Astrocyte of the spinal cord (primary cell): ENCODE measurements around the gene FAAP20.
"Not testable (repeated sequence)": the region's sequence is repeated elsewhere in the genome, so short reads cannot be mapped to it uniquely, and the experiment has no call there.

ENCODE experiments used
- DNase-seq: peaks from one replicate; pipeline ENCODE4 v3.0.0; 2011; ENCODE audit warnings: low read depth, low spot score
- H3K4me3 ChIP-seq: 2 replicates; pipeline ENCODE4 v1.5.1; 2011; ENCODE audit warnings: low read depth, mild to moderate bottlenecking, low read length, moderate library complexity
- in situ Hi-C: cut with HindIII; loops from 2 replicates; pipeline ENCODE4 v1.10.0; 2017; ENCODE audit warnings: low sequenced_read_pairs
- TF ChIP-seq, protein P1 (sequence below): IDR thresholded peaks from 2 replicates; pipeline ENCODE4 v1.5.1; 2012; ENCODE audit warnings: low read depth, mild to moderate bottlenecking, low read length, inconsistent platforms

The FAAP20 gene

DNA sequence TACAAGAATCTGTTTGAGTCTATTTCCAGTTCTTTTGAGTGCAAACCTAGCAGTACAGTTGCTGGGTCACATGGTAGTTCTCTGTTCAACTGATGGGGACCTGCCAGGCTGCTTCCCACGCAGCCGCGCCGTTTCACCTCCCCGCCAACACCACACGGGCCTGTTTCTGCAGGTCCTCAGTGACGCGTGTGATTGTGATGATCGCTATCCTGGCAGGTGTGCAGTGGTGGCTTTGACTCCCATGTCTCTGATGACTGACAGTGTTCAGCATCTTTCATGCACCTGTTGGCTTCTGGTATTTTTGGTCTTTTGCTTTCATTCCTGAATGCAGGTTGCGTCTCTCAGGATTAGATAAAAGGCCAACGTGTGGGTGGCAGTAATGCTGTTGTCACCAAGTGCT lies 41.6 kb downstream of the FAAP20 start:
- DNase-seq = no peak
- TF ChIP-seq, protein P1, sequence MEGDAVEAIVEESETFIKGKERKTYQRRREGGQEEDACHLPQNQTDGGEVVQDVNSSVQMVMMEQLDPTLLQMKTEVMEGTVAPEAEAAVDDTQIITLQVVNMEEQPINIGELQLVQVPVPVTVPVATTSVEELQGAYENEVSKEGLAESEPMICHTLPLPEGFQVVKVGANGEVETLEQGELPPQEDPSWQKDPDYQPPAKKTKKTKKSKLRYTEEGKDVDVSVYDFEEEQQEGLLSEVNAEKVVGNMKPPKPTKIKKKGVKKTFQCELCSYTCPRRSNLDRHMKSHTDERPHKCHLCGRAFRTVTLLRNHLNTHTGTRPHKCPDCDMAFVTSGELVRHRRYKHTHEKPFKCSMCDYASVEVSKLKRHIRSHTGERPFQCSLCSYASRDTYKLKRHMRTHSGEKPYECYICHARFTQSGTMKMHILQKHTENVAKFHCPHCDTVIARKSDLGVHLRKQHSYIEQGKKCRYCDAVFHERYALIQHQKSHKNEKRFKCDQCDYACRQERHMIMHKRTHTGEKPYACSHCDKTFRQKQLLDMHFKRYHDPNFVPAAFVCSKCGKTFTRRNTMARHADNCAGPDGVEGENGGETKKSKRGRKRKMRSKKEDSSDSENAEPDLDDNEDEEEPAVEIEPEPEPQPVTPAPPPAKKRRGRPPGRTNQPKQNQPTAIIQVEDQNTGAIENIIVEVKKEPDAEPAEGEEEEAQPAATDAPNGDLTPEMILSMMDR = no peak
- no peak overlapping the region for H3K4me3 ChIP-seq
- in situ Hi-C loops = no loop called here

DNA sequence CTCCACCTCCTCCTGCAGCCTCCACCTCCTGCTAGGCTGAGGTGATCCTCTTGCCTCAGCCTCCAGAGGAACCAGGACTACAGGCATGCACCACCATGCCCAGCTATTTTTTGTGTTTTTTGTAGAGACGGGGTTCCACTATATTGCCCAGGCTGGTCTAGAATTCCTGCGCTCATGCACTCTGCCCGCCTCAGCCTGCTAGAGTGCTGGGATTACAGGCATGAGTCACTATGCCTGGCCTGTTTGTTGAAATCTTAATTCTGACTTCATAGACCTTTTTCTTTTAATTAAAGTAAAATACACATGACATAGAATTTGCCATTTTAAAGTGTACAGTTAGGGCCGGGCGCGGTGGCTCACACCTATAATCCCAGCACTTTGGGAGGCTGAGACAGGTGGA lies 42.7 kb downstream of the FAAP20 start:
- H3K4me3 ChIP-seq = no peak overlapping the region
- TF ChIP-seq, protein P1 = no peak
- in situ Hi-C loops = no loop called here
- no peak for DNase-seq

DNA sequence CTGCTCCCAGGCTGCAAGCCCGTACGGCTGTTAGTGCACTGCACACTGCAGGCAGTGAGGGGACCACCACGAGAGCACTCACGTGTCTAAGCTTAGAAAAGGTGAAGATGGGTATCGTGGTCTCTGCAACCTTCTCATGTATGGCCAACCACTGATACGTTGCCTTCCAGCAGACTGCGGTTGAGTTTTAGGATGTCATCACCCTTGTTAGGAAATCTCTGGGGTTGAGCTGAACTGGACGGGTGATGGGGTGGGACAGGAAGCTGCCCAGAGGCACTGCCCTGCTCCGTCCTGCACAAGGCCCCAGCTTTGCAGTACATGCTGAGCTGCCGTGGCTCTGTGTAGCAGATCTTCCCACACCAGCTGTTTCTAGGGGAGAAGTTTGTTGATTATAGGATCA lies 43.3 kb downstream of the FAAP20 start:
- in situ Hi-C loops = no loop called here

DNA sequence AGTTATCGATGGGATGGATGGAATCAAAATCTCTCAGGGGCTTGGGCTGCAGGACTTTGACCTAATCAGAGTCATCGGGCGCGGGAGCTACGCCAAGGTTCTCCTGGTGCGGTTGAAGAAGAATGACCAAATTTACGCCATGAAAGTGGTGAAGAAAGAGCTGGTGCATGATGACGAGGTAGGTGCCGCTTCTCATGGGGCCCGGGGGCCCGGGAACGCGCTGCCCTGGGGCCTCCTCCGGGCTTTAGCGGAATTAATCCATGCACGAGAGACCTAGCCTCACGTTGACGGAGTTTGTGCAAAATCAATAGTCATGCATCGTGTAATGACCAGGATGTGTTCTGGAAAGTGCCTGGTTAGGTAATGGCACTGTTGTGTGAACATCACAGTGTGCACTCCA lies 43.8 kb downstream of the FAAP20 start:
- no peak for DNase-seq
- no peak overlapping the region for H3K4me3 ChIP-seq
- in situ Hi-C loops = no loop called here
- TF ChIP-seq, protein P1 = no peak

More for the DNA sequence above, 43.3 kb downstream of the FAAP20 start:
- no peak overlapping the region for H3K4me3 ChIP-seq
- DNase-seq = no peak
- TF ChIP-seq, protein P1 = no peak

DNA sequence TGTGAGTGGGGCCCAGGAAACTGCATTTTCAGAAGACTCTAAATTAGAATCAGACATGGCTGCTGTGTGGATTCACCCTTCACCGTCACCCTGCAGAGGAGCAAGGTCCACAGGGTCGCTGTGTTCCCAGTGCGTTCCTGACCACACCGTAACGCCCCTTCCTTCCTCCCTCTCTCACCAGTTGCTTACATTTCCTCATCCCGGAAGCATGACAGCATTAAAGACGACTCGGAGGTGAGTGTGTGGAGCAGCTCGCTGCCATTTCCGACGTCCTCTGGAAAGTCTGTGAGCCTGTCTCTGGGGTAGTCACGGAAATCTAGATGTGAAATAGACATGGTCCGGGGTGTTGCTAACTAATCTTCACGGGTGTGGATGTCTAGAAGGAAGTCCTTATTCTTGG lies 45.9 kb downstream of the FAAP20 start:
- TF ChIP-seq, protein P1 = no peak
- in situ Hi-C loops = no loop called here
- no peak overlapping the region for H3K4me3 ChIP-seq

DNA sequence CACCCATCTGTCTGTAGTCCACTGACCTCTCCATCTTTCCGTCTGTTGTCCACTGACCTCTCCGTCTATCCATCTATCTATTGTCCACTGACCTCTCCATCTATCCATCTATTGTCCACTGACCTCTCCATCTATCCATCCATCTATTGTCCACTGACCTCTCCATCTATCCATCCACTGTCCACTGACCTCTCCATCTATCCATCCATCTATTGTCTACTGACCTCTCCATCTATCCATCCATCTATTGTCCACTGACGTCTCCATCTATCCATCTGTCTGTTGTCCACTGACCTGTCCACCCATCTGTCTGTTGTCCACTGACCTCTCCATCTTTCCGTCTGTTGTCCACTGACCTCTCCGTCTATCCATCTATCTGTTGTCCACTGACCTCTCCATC lies 46.7 kb downstream of the FAAP20 start:
- H3K4me3 ChIP-seq, in situ Hi-C loops, DNase-seq: not testable (repeated sequence)

More for the DNA sequence above, 45.9 kb downstream of the FAAP20 start:
- no peak for DNase-seq

DNA sequence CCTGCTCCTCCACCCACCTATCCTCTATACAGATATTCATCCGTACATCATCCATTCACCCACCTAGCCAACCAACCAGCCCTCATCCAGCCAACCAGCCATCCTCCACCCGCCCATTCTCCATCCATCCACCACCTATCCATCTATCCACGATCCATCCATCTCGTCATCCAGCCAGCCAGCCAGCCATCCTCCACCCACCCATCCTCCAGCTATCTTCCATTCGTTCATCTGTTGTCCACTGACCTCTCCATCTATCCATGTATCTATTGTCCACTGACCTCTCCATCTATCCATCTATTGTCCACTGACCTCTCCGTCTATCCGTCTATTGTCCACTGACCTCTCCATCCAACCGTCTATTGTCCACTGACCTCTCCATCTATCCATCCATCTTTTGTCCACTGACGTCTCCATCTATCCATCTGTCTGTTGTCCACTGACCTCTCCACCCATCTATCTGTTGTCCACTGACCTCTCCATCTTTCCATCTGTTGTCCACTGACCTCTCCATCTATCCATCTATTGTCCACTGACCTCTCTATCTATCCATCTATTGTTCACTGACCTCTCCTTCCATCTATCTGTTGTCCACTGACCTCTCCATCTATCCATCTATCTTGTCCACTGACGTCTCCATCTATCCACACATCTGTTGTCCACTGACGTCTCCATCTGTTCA lies 47.6 kb downstream of the FAAP20 start:
- H3K4me3 ChIP-seq = no peak overlapping the region
- DNase-seq = no peak
- in situ Hi-C loops = no loop called here
- TF ChIP-seq, protein P1 = no peak
